ENCODE results near the gene COQ10B.

Gene COQ10B

DNA sequence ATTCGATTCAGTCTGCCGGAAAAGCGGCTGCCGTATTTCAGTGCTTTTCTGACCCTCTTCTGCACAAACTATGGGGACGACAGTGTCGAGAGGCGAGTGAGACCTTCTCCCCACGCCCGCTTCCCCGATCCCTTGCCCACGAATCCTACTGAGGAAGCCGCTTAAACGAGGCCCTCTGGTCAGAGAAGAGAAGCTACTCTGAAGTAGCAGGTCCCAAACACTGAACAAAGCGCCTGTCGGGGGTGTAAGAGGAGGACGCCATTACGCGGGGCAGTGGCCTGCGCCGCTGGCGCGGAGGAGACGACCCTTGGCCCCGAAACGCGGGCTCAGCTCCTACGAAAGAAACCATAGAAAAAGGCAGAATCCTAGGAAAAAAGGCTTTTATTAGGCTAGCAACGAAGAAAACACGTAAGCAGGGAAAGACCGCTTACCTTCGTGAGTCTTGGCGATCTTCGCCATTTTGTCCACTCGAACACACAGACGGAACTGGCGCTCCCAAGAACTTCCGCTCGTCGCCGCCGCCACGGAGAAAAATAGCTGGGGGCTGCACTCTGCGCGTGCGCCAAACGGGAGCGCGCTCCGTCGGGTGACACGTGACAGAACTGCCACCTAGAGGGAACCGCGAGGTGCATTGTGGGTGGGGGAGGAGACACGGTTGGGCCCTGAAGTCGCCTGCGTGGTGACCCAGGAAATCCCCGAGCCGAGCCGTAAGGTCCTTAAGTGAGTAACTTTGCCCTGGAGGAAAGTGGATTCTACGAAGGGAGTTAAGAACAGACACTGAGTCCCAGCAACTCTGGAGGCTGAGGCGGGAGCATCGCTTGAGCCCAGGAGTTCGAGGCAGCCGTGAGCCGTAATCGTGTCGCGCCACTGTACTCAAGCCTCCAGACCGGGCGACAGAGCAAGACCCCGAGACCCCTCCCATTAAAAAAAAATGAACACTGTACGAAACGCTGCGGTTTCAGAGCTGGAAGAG is 18.5 kb upstream of the COQ10B start, which contains the start of gene SF3B1:
Gene SF3B1 (minus strand): TSS at position 488 of the 973 bp plus-strand sequence. CDS start 29 bp downstream, at position 459.
- DNase-seq, result peak; percentile 99
- TF ChIP-seq POLR2A (IDR thresholded peaks at IDR 0.05; ENCODE audit: low read length), result peak; percentile 99
- no peak for TF ChIP-seq GATA1 (IDR thresholded peaks at IDR 0.05; ENCODE audit: low read depth, low read length)

DNA sequence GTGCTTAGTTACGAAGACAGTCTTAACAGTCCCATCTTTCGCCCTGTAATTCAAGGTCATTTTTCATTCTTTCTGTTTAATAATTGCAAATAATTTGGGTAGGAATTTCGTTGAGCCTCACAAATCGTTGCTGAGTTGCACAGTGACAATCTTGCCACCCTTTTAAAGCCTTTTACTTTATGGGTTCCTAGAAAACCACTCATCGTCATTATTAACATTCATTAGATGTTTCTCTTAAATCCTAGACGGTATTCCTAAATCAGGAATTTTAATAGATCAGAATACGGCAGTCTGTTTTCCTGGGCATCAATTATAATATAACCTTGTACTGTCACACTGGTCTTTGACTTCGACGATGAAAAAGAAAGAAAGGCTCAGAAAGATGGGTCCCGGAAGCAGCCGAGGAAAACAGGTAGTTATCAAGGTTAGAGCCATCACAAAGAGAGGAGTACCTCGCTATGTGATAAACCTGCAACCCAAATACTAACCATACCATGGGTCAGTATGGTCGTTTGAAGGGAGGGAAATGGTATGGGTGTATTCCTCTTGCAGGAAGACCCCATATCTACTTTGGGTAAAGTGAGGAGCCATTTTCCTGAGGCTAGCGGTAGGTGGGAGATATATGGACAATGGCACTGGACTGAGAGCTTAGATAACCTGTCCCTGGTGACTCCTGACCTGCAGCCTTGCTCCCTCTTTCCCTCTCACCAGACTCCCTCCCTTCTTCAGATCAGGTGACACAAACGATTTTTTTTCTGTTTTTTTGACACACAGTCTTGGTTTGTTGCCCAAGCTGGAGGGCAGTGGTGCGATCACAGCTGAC is 17.5 kb upstream of the COQ10B start:
- TF ChIP-seq GATA1 (IDR thresholded peaks at IDR 0.05; ENCODE audit: low read depth, low read length), result no peak
- no peak for TF ChIP-seq POLR2A (IDR thresholded peaks at IDR 0.05; ENCODE audit: low read length)

DNA sequence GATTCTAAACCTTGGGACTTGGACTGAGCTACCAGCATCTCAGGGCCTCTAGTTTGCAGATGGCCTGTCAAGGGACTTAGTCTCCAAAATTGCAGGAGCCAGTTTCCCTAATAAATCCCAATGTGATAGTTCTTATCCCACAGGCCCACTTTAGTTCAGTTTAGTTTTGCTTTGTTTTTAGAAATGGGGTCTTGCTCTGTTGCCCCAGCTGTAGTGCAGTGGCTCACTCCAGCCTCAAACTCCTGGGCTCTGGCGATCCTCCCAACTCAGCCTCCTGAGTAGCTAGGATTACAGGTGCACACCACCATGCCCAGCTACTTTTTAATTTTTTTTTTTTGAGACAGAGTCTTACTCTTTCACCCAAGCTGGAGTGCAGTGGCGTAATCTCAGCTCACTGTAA is 16.0 kb upstream of the COQ10B start:
- TF ChIP-seq GATA1 (IDR thresholded peaks at IDR 0.05; ENCODE audit: low read depth, low read length) (no peak), POLR2A (IDR thresholded peaks at IDR 0.05; ENCODE audit: low read length) (no peak)
- no peak for DNase-seq

More for the DNA sequence above, 17.5 kb upstream of the COQ10B start:
- DNase-seq, result peak in 1 of 2 experiments; percentile 47

DNA sequence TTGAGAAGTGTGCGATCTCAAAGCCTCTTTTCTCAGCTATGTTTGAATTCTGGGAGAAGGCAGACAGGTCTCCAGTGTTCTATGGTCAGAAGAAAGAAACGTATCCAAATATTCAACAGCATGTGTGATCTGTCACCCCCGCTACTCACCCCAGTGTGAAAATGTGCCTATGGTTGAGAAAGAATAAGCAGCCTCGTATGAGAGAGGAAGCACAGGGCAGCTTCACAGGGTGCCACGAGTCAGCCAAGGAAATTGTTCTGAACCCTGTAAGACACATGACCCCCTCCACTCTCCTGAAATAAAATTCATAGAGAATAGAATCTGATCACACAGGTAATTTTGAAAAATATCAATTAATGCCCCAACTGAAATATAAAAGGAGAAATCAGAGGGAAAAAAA is 10.5 kb upstream of the COQ10B start:
- no peak for DNase-seq
- TF ChIP-seq POLR2A (IDR thresholded peaks at IDR 0.05; ENCODE audit: low read length) (no peak), GATA1 (IDR thresholded peaks at IDR 0.05; ENCODE audit: low read depth, low read length) (no peak)

DNA sequence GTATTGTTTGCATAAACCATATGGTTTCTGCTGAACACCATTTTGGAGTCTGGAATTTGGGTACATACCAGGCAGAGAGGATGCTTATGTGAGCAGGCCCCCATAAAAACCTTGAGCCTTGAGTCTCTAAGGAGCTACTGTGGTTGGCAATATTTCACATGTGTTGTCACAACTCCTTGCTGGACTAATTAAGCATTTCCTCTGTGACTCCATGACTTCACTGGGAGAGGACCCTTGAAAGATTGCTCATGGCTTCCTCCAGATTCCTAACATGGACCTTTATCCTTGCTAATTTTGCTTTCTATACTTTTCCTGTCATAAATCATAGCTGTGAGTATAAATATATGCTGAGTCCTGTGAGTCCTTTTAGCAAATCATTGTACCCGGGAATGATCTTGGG is 7.6 kb upstream of the COQ10B start:
- TF ChIP-seq GATA1 (IDR thresholded peaks at IDR 0.05; ENCODE audit: low read depth, low read length) (no peak), POLR2A (IDR thresholded peaks at IDR 0.05; ENCODE audit: low read length) (no peak)
- no peak for DNase-seq

DNA sequence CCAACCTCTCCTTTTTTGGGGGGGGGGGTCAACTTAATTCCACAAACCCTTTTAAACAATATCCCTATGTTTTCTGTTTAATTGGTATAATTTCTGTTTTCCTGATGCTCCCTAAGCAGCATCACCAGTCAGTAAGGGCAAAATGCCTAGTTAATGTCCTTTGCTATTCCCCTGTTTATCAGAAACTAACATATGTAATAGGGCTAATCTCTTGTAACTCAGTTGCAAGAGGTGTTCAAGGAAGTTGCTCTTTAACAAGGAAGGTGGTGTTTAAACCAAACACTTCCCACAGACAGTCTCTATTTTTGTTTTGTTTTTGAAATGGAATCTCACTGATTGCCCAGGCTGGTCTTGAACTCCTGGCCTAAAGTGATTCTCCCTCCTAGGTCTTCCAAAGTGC is 6.5 kb upstream of the COQ10B start:
- DNase-seq, result peak; percentile 49 to 50
- TF ChIP-seq POLR2A (IDR thresholded peaks at IDR 0.05; ENCODE audit: low read length) (no peak), GATA1 (IDR thresholded peaks at IDR 0.05; ENCODE audit: low read depth, low read length) (no peak)

DNA sequence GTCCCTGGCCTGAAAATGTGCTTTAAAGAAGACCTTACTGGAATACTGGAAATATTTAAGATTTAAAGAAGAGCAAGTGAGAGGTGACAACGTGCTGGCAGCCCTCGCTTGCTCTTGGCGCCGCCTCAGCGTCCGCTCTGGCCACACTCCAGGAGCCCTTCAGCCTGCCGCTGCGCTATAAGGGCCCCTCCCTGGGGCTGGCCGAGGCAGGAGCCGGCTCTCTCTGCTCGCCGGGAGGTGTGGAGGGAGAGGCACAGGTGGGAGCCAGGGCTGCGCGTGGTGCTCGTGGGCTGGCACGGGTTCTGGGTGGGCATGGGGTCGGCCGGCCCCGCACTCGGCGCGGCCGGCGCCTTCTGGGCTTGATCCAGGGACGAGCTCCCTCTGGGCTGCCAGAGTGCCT is 2.9 kb upstream of the COQ10B start:
- no peak for DNase-seq
- no peak for TF ChIP-seq POLR2A (IDR thresholded peaks at IDR 0.05; ENCODE audit: low read length)

DNA sequence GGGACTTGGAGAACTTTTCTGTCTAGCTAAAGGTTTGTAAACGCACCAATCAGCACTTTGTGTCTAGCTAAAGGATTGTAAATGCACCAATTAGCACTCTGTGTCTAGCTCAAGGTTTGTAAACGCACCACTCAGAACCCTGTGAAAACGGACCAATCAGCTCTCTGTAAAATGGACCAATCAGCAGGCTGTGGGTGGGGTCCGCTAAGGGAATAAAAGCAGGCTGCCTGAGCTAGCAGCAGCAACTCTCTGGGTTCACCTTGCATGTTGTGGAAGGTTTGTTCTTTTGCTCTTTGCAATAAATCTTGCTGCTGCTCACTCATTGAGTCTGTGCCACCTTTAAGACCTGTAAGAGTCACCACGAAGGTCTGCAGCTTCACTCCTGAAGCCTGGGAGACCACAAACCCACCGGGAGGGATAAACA is 2.4 kb upstream of the COQ10B start:
- DNase-seq, result peak in 1 of 2 experiments; percentile 46

DNA sequence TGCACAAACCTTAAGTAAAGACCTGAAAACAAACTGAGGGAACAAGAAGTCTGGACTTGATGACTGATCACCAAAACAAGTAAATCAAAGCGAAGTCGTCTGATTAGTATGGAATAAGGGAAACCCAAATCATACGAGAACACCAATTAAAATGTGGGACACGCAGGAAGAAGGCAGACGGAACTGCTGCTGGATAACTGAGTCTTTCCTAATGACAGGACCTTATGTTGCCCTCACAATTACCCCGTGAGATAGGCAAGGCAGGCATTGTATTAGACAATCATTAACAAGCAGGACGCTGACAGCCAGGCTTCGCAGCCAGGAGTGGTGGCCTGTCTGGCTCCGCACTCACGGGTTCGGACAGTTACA is 614 bp upstream of the COQ10B start:
- no peak for DNase-seq
- TF ChIP-seq POLR2A (IDR thresholded peaks at IDR 0.05; ENCODE audit: low read length) (no peak), GATA1 (IDR thresholded peaks at IDR 0.05; ENCODE audit: low read depth, low read length) (no peak)

DNA sequence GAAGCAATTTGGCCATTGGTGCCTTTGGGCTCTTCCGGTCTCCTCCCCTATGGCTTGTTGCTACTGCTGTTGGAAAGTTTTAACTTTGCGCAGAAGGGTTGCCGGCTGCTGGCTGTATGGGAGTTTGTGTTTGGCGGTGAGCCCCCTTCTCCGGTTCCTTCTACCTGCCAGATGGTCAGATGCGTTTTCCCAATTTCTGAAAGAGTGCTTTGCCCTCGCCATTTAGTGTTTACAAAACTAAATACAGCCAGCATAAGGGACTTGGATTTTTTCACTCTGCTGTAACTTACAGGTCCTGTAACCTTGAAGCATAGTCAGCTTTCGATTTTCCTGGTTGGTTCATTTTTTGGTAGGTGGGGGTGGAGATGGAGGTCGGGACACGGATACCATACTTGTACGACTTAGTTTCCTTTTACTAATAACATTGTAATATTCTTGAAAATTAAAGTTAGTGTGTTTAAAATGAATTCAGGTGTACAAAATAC is 604 bp downstream of the COQ10B start:
- peak in 1 of 2 experiments; percentile 78 for DNase-seq
- peak; percentile 11 for TF ChIP-seq POLR2A (IDR thresholded peaks at IDR 0.05; ENCODE audit: low read length)
- TF ChIP-seq GATA1 (IDR thresholded peaks at IDR 0.05; ENCODE audit: low read depth, low read length), result no peak

DNA sequence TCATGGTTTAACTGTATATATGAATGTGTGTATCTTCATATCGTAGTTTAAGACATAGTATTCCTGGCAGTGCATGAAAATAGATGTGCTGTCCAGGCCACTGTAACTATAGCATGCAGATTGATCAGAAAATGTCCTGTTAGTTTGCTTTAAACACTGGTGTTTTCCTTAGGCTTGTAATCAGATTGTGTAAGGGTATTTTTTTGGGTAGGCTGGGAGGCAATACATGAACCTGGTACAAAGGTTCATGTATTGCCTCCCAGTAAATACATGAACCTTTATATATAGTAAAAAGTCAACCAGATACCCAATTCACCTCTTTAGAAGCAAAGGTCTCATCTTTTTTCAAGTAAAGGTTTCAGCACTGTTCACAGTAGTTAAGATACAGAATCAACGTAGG is 1.6 kb downstream of the COQ10B start:
- TF ChIP-seq GATA1 (IDR thresholded peaks at IDR 0.05; ENCODE audit: low read depth, low read length) (no peak), POLR2A (IDR thresholded peaks at IDR 0.05; ENCODE audit: low read length) (no peak)
- no peak for DNase-seq

DNA sequence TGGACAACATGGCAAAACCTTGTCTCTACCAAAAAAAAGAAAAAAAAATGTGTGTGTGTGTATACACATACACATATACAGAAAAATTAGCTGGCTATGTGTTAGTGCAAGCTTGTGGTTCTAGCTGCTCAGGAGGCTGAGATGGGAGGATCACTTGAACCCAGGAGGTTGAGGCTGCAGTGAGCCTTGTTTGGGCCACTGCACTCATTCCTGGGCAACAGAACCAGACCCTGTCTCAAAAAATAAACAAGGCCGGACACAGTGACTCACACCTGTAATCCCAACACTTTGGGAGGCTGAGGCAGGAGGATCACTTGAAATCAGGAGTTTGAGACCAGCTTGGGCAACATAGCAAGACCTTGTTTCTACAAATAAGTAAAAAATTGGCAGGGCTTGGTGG is 2.1 kb downstream of the COQ10B start:
- TF ChIP-seq GATA1 (IDR thresholded peaks at IDR 0.05; ENCODE audit: low read depth, low read length) (no peak), POLR2A (IDR thresholded peaks at IDR 0.05; ENCODE audit: low read length) (no peak)

DNA sequence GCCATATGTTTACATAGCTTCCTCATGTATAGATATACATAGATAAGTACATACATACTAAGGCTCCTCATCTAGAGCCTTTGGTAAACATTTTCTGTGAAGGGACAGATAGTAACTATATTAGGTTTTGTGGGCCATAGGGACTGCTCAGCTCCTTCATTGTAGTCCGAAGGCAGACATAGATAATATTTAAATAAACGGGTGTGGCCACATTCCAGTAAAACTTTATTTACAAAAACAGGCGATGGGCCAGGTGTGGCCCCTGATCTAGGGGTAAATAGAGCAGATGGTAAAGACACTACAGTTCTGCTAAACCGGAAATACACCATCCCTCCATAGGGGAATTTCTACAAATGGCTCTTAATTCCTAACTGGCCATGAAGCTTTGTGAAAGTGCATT is 7.3 kb downstream of the COQ10B start:
- peak in 1 of 2 experiments; percentile 52 for DNase-seq
- TF ChIP-seq POLR2A (IDR thresholded peaks at IDR 0.05; ENCODE audit: low read length), result no peak
- no peak for TF ChIP-seq GATA1 (IDR thresholded peaks at IDR 0.05; ENCODE audit: low read depth, low read length)

More for the DNA sequence above, 2.1 kb downstream of the COQ10B start:
- DNase-seq, result no peak

DNA sequence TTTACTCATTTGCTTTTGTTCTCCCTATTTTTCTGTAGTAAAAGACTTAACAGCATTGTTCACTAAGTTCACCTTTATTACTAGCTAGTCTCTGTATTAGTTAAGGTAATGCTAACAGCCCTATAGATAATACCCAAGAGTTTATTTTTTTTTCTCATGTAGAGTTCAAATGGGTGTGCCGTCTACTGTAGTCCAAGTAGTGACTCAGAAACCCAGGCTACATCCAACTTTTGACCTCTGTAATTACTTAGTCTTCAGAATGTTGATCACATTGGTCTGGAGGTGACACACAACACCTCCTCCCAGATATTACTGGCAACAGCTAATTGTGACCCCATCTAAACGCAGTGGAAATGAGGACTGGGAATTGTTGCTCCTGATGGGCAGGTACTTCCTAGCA is 7.7 kb downstream of the COQ10B start:
- no peak for TF ChIP-seq POLR2A (IDR thresholded peaks at IDR 0.05; ENCODE audit: low read length)
- TF ChIP-seq GATA1 (IDR thresholded peaks at IDR 0.05; ENCODE audit: low read depth, low read length), result no peak
- peak; percentile 17 to 58 for DNase-seq

Measured in erythroblast (primary cell).